Embryonic facial prominence (tissue), 1 donor: Measurements from ENCODE around the gene DDA1.
"Not testable (repeated sequence)": the region's sequence is repeated elsewhere in the genome, so short reads cannot be mapped to it uniquely, and the experiment has no call there.

Experiments
- DNase-seq: peaks from one replicate; pipeline ENCODE4 v3.0.0-alpha.2; 2016; ENCODE audit errors: extremely low spot score

DDA1 gene

DNA sequence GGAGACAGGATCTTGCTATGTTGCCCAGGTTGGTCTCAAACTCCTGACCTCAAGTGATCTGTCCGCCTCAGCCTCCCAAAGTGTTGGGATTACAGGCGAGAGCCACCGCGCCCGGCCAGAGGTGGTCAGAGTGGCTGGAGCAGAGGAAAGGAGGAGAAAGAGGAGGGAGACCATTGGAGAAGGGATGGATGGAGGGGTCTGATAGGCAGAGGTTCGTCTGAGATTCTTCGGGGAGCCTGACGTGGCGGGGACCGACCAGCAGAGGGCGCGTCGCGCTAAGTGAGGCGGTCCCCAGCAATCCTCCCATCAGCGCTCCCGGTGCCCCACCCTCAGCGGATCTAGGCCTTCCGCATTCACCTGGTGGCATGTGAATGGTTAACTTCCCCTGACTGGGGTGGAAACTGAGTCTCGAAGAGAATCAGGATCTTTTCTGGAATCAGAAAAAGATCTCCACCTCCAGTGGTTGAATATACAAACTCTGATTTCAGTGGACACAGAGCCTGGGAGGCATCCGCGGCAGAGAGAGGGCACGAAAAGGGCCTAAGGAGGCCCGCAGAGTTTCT lies 36.8 kb downstream of the DDA1 start:
- DNase-seq: no peak

DNA sequence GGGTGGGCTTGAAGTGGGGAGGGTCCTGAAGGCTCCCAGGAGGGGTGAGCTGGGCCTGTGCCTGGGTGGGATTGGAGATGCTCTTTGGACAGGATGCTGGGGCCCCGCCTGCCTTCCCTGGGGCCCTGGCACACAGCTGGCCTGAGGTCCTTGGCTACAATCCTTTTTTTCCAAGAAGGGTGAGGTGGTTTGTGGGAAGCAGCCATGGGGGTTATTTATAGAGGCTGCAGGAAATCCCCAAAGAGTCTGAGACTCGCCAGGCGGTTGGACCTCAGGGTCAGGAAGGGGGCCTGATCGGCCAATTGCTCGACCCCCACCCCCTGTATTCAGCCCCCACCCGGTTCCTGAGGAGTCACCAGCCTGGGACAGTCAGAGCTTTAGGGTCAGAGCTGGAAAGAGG lies 38.0 kb downstream of the DDA1 start:
- DNase-seq: no peak

DNA sequence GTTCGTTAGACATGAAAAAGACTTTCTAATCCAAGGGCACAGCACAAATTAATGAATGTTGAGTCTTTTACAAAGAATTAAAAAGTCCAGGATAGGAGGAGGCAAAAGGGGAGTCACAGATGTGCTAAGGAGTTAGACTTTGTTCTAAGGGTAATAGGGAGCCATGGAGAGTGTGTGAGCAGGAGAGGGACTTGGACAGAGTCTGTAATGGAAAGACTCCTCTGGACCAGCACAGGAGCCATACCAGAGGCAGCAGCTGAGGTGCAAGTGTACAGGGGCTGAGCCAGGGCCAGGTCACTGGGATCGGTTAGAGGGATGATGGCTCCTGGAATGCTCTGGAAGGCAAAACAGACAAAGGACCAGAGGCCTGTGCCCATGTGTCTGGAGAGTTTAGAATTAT lies 38.5 kb downstream of the DDA1 start:
- DNase-seq: no peak

DNA sequence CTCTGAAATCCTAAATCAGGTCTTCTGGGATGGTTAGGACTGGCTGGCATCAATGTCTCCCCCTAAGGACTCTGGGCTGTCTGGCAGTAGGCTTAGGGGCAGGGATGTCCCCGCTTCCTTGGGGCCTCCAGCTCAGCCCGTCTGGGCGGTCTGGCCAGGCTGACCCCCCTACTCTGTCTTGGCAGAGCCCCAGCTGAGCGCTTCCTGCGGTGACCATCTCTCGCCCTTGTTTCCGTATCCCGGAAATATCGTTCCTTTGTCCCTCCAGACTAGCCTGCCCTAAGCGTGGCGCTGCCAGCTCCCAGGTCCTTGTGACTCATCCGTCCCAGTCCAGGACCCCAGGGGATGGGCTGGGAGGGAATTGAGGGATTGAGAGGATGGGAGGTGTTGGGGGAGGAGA lies 39.3 kb downstream of the DDA1 start:
- DNase-seq: no peak

DNA sequence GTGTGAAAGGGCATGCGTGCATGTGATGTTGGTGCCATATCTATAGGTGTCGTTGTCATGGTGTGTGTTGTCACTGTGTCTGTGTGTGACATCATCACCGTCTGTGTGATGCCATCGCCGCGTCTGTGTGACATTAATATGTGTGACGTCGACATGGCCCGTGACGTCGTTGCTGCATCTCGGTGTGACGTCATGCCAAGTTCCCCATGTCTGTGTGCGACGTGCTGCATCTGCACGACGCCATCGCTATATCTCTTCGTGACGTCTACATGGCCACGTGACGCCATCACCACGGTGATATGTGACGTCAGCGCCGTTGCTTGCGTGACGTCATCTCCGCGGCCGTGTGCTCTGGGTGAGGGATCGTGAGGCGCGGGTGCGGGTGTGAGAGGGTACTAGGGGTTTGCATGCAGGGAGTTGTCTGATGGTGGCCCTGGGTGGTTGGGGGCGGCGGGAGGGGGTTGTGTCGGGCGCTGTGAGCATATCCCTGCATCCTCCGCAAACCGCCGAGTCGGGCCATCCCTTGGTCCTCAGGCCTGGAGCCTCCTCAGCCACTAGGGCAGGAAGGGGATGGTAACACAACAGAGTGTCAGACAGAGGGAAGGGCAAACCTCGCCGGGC lies 42.6 kb downstream of the DDA1 start:
- no peak for DNase-seq

DNA sequence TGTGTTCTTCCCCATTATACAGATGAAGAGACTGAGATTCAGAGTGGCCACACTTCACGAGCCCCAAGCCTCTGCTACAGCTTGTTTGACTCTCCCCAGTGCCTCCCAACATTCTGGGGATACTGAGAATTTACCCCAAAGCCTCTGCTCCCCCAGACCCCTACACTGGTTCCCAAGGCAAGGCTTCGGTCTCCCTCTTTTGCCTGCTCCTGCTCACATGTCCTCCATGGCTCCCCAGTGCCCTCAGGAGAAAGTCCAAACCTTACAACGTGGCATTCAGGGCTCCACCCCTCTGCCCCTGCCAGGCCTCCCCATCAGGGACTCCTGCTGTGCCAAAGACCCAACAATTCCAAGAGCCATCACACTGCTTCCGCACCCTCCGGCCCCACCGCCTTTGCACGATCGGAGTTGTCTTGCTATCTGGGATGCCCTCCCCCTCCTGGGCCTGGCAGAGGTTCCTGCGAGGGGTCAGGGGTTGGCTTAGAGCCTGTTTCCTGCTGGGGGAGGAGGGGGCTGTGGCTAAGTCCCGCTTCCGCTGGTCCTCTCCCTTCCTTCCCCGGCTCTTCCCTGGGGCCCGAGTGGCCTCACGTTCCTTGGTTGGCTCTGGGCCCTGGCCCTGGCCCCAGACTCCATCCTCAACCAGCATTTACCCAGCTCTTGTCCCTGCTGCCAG lies 43.4 kb downstream of the DDA1 start:
- DNase-seq: no peak

DNA sequence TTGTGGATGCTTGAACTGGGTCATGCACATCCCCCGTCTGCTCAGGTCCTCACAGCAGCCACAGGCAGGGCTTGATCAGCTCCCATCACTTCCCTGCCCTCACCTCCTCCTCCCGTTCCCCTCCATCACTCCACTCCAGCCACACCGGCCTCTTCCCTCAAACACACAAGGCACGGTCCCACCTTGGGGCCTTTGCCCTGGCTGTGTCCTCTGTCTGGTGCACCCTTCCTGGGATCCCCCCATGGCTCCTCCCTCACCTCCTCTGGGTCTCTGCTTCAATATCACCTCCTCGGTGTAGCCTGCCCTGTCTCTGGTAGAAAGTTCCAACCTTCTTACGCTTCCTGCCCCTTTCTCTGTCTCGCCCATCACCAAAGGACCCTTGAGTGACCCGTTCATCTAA lies 44.0 kb downstream of the DDA1 start:
- no peak for DNase-seq

DNA sequence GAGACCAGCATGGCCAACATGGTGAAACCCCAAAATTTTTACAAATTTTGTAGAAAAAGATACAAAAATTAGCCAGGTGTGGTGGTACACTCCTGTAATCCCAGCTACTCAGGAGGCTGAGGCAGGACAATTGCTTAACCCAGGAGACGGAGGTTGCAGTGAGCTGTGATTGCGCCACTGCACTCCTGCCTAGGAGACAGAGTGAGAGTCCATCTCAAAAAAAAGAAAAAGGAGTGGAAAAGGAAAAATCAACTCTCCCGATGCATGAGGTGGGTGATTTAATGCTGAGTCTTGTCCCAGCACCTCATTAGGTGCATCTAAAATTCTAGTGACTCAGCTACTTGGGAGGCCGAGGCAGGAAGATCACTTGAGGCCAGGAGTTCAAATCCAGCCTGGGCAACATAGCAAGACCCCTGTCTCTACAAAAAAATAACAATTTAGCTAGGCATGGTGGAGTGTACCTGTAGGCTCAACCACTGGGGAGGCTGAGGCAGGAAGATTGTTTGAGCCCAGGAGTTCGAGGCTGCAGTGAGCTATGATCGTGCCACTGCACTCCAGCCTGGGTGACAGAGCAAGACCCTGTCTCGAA lies 47.8 kb downstream of the DDA1 start:
- DNase-seq: no peak

DNA sequence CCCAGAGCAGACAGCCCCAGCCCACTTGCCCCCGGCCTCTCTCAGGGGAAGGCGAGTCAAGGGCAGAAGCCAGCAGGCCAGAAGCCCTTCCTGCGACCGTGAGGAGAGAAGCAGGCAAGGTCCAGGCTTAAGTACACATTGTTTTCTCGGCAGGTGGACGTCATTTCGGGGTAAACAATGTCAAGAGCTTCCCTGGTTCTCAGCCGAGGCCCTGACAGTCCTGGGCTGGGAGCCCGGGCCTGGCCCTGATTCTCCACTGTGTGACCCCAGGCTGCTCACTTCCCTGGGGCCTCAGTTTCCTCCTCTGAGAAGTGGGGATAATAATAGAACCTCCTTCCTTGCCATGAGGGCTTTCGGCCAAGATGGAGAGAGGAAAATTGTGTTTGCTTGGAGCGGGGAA lies 48.4 kb downstream of the DDA1 start:
- no peak for DNase-seq

DNA sequence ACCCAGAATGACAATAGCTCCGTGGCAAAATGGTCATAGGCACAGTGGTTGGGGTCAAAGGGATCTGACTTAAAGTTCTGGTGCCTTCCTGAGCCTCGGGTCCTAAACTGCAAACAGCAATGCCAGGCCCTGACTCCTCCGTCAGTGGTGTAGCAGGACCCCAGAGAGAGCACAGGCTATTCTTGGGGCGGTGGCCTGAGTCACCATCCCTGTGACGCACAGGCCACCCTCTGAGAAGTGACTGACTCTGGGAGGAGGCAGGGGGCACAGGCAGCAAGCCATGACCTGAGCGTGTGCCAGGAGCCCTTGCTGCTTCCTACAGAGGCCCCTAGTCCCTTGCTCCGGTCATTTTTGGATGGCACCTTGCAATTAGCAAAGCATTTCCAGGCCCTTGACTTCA lies 49.0 kb downstream of the DDA1 start:
- no peak for DNase-seq

DNA sequence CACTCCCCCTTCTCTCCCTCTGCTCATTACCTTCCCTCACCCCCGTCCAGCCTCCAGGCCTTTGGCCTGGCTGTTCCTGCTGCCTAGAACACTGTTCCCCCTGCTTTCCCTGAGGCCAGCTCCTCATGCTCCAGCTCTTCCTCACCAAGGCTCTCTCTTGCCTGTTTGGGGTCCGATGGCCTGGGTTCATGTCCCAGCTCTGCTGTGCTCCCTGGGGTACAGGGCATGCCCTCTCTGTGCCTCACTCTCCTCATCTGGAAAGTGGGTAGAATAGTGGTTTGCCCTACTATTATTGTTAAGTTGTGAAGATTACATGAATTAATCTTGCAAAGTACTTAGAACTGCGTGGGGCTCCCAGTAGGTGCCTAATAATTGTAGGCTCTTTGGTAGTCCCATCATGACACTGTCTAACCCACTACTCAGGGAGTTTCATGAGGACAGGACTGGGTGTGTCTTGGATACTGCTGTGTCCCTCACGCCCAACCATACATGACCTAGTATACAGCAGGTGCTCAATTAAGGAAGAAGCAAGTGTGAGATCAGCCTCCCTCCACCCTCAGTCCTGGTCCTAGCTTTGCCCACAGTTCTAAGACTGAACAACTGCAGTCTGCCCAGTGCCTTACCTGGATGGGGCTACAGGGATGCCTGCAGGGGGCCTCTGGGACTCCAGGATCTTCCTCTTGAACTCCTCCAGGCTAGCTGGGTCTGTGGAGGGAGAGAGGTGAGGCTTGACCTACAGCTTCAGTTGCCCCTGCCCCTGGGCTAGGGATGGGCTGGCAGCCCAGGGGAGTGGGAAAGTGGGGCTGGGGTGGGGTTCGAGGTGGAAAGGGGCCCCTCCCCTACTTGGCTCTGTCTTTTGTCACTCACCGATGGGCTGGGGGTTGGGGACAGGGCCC lies 50.8 kb downstream of the DDA1 start:
- no peak for DNase-seq

DNA sequence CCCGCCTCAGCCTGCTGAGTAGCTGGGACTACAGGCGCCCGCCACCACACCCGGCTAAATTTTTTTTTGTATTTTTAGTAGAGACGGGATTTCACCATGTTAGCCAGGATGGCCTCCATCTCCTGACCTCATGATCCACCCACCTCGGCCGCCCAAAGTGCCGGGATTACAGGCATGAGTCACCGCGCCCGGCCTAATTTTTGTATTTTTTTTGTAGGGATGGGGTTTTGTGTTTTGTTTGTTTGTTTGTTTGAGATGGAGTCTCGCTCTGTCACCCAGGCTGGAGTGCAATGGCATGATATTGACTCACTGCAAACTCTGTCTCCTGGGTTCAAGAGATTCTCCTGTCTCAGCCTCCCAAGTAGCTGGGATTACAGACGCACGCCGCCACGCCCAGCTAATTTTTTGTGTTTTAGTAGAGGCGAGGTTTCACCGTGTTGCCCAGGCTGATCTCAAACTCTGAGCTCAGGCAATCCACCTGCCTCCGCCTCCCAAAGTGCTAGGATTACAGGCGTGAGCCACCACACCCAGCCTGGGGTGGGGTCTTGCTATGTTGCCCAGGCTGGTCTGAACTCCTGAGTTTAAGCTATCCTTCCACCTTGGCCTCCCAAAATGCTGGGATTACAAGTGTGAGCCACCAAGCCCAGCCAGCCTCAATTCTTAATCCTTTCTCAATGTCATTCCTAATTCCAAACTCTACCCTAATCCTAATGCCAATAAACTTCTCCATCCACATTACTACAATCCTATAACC lies 54.7 kb downstream of the DDA1 start:
- DNase-seq: not testable (repeated sequence)

DNA sequence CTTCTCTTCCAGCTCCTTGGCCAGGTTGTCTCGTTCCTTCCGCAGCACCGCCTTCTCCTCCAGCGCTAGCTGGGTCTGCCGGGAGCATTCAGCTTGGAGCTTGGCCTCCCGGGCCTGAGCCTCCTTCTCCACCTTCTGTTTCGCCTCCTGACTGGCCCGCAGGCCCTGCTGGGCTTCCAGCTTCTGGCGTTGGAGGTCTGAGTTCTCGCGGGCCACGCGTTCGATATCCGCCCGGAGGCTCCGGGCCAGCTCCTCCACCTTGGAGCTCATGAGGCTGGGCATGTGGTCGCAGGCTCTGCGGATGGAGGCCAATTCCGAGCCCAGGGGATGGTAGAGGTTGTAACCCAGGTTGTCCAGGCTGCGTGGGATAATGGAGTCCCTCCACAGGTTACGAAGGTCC lies 56.0 kb downstream of the DDA1 start:
- DNase-seq: no peak

DNA sequence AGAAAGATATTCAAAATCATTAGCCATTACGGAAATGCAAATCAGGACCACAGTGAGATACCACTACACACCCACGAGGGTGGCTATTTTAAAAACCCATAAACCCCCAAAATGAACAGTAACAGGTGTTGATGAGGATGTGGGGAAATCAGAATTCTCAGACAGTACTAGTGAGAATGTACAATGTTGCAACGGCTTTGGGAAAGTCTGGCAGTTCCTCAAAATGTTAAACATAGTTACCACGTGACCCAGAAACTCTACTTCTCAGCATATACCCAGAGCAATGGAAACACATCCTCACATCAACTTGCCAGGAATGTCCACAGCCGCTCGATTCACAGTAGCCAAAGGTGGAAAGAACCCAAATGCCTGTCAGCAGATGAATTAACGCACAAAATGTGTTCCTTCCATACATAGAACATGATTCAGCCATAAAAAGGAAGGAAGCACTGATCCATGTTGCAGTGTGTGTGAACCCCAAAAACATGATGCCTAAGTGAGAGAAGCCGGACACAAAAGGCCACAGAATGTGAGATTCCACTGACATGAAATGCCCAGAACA lies 60.7 kb downstream of the DDA1 start:
- no peak for DNase-seq
